ENCODE results near the gene GABRG1. TPM values are rescaled to one million over a fixed set of nuclear protein-coding genes. Genes with fewer than 3 reads are reported as not detected.

GABRG1 gene
- 0.06 TPM for total RNA-seq

GRCh38 chr4:46123913-46124755 is at the start of gene GABRG1:
Gene GABRG1 (minus strand): TSS chr4:46124054. CDS start chr4:46123913, 141 bp downstream.

Data from metanephros (tissue), 1 donor.